Retinal pigment epithelial cell (primary cell): ENCODE measurements around the gene SPTBN2.

Source experiments
- DNase-seq: peaks from one replicate; pipeline ENCODE4 v3.0.0-alpha.2; 2010; ENCODE audit warnings: low read depth
- H3K4me3 ChIP-seq: 2 replicates; pipeline ENCODE4 v1.5.1; 2011; ENCODE audit warnings: mild to moderate bottlenecking, low read length, control low read depth, moderate library complexity
- TF ChIP-seq, protein P1 (sequence below): conservative IDR thresholded peaks from 2 replicates; pipeline ENCODE4 v1.5.1; 2011; ENCODE audit warnings: low read depth, low read length, control low read depth, inconsistent platforms

Gene SPTBN2

DNA sequence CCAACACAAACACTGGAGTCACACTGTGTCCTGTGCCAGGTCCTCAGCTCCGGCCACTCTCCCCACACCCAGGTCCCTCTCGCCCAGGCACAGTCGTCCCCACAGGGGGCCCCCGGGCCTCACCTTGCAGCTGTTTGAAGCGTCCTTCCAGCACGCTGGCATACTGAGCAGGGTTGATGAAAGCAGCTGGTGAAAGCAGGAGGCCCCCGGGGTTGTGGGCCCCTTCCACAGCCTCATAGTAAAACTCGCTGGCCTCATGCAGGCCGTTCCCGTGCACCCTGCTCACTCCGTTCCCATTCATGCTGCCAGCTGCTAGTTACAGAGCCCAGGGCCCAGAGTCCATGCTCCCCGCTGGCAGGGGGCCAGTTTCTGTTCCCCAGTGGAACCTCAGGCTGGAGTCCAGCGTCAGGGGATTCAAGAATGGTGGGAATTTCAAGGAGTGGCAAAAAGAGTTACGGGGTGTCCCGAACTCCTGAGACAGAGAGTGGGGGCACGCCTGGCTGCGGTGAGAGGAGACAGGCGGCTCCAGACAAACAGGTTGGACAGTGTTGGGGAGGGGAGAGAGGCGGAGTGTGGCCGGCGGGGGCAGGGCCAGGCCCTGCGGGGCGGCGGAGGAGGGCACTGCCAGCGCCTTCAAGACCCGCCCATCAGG, 10.6 kb downstream of the SPTBN2 start:
- peak overlapping the region; percentile 36 for H3K4me3 ChIP-seq
- peak; percentile 85 for DNase-seq
- TF ChIP-seq, protein P1, sequence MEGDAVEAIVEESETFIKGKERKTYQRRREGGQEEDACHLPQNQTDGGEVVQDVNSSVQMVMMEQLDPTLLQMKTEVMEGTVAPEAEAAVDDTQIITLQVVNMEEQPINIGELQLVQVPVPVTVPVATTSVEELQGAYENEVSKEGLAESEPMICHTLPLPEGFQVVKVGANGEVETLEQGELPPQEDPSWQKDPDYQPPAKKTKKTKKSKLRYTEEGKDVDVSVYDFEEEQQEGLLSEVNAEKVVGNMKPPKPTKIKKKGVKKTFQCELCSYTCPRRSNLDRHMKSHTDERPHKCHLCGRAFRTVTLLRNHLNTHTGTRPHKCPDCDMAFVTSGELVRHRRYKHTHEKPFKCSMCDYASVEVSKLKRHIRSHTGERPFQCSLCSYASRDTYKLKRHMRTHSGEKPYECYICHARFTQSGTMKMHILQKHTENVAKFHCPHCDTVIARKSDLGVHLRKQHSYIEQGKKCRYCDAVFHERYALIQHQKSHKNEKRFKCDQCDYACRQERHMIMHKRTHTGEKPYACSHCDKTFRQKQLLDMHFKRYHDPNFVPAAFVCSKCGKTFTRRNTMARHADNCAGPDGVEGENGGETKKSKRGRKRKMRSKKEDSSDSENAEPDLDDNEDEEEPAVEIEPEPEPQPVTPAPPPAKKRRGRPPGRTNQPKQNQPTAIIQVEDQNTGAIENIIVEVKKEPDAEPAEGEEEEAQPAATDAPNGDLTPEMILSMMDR: no peak

DNA sequence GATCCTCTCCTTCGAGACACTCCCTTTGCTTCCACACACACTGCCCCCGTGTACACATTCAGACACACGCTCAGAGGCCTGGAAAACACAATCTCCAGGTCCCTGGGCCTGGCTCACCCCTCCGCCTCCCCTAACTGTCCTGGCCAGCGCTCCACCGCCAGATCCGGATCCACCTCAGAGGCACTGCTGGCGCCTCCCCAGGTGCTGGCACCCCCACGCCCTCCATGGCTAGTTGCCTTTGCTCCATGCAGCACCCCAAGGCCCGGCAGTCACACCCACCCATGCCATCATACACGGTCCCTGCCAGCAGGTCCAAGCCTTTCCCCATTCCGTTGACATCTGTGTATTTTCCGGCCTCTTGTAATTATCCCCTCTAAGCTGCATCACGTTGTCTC, 11.1 kb downstream of the SPTBN2 start:
- H3K4me3 ChIP-seq: peak overlapping the region; percentile 36
- DNase-seq: peak; percentile 44
- TF ChIP-seq, protein P1: no peak

DNA sequence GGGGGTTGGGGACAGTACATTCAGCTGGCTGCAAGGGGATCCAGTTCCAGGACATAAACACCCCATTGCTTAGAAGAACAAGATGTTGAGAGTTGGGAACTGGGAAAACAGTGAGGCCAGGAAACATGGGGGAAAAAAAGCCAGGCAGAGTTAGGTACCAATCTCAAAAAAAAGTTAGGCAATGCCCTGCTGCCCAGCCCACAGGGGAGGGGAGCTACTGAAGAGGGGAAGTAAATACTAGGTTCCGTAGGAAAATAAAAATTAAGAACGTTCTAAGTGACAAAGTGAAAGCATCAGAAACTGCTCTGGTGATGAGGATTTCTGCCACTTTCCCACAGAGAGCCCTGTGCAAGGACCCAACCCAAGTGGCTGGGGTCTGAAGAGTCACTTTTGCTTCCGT, 12.0 kb downstream of the SPTBN2 start:
- TF ChIP-seq, protein P1: no peak
- no peak for DNase-seq
- H3K4me3 ChIP-seq: peak overlapping the region; percentile 36

DNA sequence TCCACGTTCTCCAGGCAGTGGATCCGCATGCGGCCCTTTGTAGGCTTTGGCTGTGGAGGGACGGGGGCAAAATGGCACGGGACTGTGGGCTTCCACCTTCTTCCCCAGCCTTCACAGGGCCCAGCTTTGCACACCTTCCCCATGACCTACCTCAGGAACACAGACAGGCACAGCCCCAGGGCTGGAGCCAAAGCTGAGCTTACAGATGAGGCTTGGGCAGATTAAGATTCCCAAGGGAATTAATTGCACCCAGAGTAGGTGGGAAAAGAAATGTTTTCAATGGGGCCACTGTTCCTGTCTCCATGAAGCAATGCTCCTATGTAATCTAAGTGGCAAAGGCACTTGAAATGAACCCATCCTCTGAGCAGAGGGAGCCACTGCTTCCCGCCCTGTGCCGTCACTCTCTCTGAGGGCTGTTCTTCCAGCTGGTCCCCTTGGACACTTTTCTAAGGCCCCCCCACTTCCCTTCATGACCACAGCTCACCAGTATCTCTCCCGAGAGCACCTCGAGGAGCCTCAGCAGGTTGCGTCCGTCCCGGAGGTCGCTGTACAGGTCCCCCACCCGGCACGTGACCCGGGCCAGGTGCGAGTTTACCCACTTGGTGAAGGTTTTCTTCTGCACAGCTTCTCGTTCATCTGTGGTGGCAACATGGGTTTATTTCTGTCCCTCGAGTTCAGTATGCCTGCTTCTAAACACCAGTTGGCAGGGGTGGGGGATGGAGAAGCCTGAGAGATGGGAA, 13.5 kb downstream of the SPTBN2 start:
- no peak overlapping the region for H3K4me3 ChIP-seq
- TF ChIP-seq, protein P1: no peak
- DNase-seq: peak; percentile 66

DNA sequence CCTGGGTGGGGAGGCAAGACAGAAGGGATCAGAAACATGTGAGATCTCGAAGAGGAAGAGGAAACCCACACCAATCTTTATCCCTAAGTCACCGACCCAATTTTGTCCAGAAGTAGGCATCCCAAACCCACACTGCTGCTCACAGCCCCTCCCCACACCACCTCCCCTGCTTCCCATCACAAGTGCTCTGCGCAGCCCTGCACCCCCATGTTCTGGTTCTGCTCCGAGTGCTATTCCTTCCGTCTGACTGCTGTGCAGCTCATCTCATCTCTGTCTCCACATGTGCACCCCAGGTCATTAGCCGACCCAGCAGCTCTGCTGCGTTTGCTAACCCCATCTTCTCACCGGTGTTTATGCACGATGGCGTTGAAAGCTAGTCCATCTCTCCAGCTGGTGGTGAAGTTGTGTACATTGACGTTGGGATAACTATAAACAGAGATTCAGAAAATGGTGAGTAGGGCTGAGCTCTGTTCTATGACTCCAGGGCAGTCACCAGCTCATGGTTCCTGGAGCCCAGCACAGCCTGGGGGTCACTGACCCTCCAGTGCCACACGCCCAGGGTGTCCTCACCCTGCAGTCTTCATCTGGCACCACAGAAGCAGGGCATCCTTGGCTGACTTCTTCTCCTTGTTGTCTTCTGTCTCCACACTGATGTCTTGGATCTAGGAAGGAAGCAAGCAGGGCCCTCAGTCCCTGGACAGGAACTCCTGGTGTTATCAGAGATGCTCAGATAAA, 15.1 kb downstream of the SPTBN2 start:
- no peak for DNase-seq
- TF ChIP-seq, protein P1: no peak
- no peak overlapping the region for H3K4me3 ChIP-seq

DNA sequence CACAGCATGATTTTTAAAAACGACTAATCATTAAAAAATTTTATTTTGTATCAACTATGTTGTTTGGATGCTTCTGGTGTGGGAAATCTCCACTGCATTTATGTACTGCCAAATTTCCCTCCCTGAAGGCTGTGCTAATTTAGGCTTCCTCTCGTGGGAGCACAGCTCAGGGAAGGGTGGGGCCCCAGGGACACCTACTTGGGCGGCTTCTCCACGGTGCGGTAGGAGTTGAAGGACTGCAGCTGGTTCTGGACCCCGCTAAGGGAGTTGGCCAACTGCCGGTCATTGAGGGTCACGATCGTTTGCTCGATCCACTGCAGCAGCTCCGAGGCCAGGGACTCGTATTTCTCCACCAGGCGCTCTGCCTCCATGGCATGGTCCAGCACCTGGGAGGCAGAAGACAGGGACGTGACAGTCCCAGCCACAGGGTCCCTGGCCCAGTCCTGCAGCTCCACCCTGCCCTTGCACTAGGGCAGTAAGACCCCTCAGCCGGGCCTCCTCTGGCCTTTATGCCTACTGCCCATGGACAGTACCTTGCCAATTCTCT, 18.6 kb downstream of the SPTBN2 start:
- DNase-seq: no peak
- no peak overlapping the region for H3K4me3 ChIP-seq
- TF ChIP-seq, protein P1: no peak
